ENCODE results near the gene FLYWCH2. TPM values are rescaled to one million over a fixed set of nuclear protein-coding genes. Genes with fewer than 3 reads are reported as not detected.

The FLYWCH2 gene
- total RNA-seq, 1 experiment from 2014 or later, result 33.7 TPM

DNA sequence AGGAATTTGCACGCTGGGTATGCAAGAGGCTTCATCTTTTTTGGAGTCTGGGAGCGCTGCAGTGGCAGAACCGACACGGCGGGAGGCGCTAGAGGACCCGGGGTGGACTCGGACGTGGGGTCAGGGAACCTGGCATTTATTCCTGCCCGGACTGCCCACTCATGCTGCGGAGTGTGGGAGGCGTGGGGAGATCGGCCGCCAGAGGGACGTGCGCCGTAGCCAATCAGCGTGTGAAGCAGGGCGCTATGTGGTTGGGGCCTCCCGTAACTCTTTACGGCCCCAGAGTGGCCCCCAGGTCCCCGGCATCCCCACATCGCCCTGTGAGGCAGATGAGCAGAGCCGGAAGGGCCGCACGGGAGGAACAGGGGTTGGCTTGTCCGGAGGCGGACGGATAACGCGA is 11.2 kb downstream of the FLYWCH2 start:
- no peak for TF ChIP-seq REST (IDR thresholded peaks at IDR 0.05; ENCODE audit: low read depth)
- TF ChIP-seq CTCF (IDR thresholded peaks at IDR 0.05 in 2 of 3, conservative IDR thresholded peaks at IDR 0.05 in 1 of 3; ENCODE audit: borderline replicate concordance in 1 of 3, insufficient read depth in 1 of 3, low read depth in 2 of 3, low read length in 2 of 3), result 0 out of 6 replicates have a peak, but pooled peaks of 1 of the 3 experiments have one; percentile 21
- no TSS peak for BruUV-seq (replicated peaks)
- no peak overlapping the region for H3K4me3 ChIP-seq (replicated peaks in 1 of 2; ENCODE audit: low read depth in 1 of 2, low read length in 2 of 2)
- H3K27ac ChIP-seq (ENCODE audit: low read depth, low read length), result no peak overlapping the region
- H4K20me1 ChIP-seq (ENCODE audit: insufficient read depth), result no peaks in the 10 kb centered on the region
- peaks cover 2 to 19% of the 10 kb centered on the region in 2 experiments; a peak in 3 of 4 replicates for H3K4me1 ChIP-seq (ENCODE audit: control insufficient read depth in 1 of 2, insufficient read depth in 2 of 2, low read length in 2 of 2)
- peaks cover 8% of the 10 kb centered on the region; the same call in 1 of the 2 replicates for H3K79me2 ChIP-seq (ENCODE audit: insufficient read depth, low read length)
- intact Hi-C loops (cut with micrococcal nuclease), result no loop called here
- CTCF ChIA-PET, result no interaction called here
- no peak overlapping the region for H2AFZ ChIP-seq (ENCODE audit: low read depth, low read length, poor library complexity, severe bottlenecking)
- peaks cover 0 to 4% of the 10 kb centered on the region in 2 experiments; a peak in 2 of 4 replicates for H3K36me3 ChIP-seq (ENCODE audit: control insufficient read depth in 1 of 2, insufficient read depth in 2 of 2, low read length in 2 of 2)
- RAD21 ChIA-PET (ENCODE audit: low non-redundant PET in 1 of 2, low total read pairs in 2 of 2, uncharacterized antibody in 2 of 2, unreplicated experiment in 2 of 2), result no interaction called here
- no peaks in the 10 kb centered on the region for H3K9me2 ChIP-seq (ENCODE audit: insufficient read depth)
- no peaks in the 10 kb centered on the region for H3K9me3 ChIP-seq (ENCODE audit: control insufficient read depth in 1 of 2, insufficient read depth in 1 of 2, low read depth in 1 of 2, low read length in 2 of 2)
- no peak for ATAC-seq
- no peak overlapping the region for H3K4me2 ChIP-seq (ENCODE audit: low read length)
- POLR2A ChIA-PET, result no interaction called here
- DNase-seq (ENCODE audit: low read depth, low spot score), result no peak
- no peaks in the 10 kb centered on the region for H3K27me3 ChIP-seq (ENCODE audit: insufficient read depth, low read length)
- H3K9ac ChIP-seq (ENCODE audit: low read length), result no peak overlapping the region
